Upper lobe of right lung (tissue), 1 donor: ENCODE data around the gene RWDD3. TPM values are rescaled to one million over a fixed set of nuclear protein-coding genes. Genes with fewer than 3 reads are reported as not detected.

Experiments used
- ATAC-seq: fragments of 200-7000 bp; cut with Tn5 transposase; one replicate; pipeline ENCODE4 v1.9.1; 2020; ENCODE audit warnings: mild to moderate bottlenecking, moderate library complexity
- DNase-seq: peaks from one replicate; pipeline ENCODE4 v3.0.0-alpha.2; 2020
- H3K27ac ChIP-seq: fragments of 200-600 bp; one replicate; pipeline ENCODE4 v1.8.0; 2022
- H3K27me3 ChIP-seq: fragments of 200-600 bp; one replicate; pipeline ENCODE4 v1.8.0; 2022; ENCODE audit warnings: mild to moderate bottlenecking
- H3K36me3 ChIP-seq: fragments of 200-600 bp; one replicate; pipeline ENCODE4 v1.8.0; 2022
- H3K4me1 ChIP-seq: fragments of 200-600 bp; one replicate; pipeline ENCODE4 v1.8.0; 2022
- H3K4me3 ChIP-seq: fragments of 200-600 bp; one replicate; pipeline ENCODE4 v1.8.0; 2022; ENCODE audit warnings: mild to moderate bottlenecking
- H3K9me3 ChIP-seq: fragments of 200-600 bp; one replicate; pipeline ENCODE4 v1.8.0; 2022
- CTCF ChIP-seq: fragments of 200-600 bp; IDR thresholded peaks from one replicate; pipeline ENCODE4 v1.8.0; 2022; ENCODE audit warnings: antibody characterized with exemption
- intact Hi-C: fragments of 100-400 bp; cut with DNase I; formaldehyde crosslinking; loops from one replicate; pipeline ENCODE4 v1.11.0; 2022
- long read RNA-seq: library from polyadenylated mRNA; unstranded; transcript quantifications from one replicate; pipeline ENCODE4 v2.0.0, GENCODE V29; 2021
- total RNA-seq: library from RNA; stranded (reverse); fragmentation: NEBNext Ultra II Directional; extraction: Animal tissue kit (Norgen Biotek cat#: 25700); gene quantifications from one replicate; pipeline ENCODE4 v1.2.1, GENCODE V29; 2021
- donor health status: DM: no; HTN: yes; CAD: no; lungs with severe emphysema.

Gene RWDD3
- 12.8 TPM for total RNA-seq
- long read RNA-seq, partial matches to known transcripts, result 0 of 10 reads
- long read RNA-seq, other reads (novel, unspliced or antisense), result 6 of 10 reads

- no peaks in the 10 kb centered on the region for H3K27me3 ChIP-seq
- no peaks in the 10 kb centered on the region for H3K9me3 ChIP-seq
- H3K27ac ChIP-seq, result peak within 1 kb of the TSS; percentile 90
- DNase-seq, result peak; percentile 98
- intact Hi-C loops, result no loop called here
- H3K36me3 ChIP-seq, result no peaks in the 10 kb centered on the region
- peak within 1 kb of the TSS; percentile 96 for H3K4me3 ChIP-seq
- peak; percentile 99 for ATAC-seq
- peaks cover 7% of the 10 kb centered on the region for H3K4me1 ChIP-seq
- peak; percentile 86 for TF ChIP-seq CTCF
These were observed at the start of gene RWDD3 for GRCh38 chr1:95233737-95234500. RWDD3 (plus strand) TSS chr1:95234210; CDS start chr1:95234231, 21 bp downstream.

GRCh38 chr1:95186149-95186548 is 47.9 kb upstream of the RWDD3 start:
- TF ChIP-seq CTCF, result no peak
- H3K27ac ChIP-seq, result no peak overlapping the region
- no peaks in the 10 kb centered on the region for H3K4me1 ChIP-seq
- H3K27me3 ChIP-seq, result no peaks in the 10 kb centered on the region
- no peaks in the 10 kb centered on the region for H3K36me3 ChIP-seq
- no peaks in the 10 kb centered on the region for H3K9me3 ChIP-seq
- no peak for ATAC-seq
- no peak overlapping the region for H3K4me3 ChIP-seq
- intact Hi-C loops, result no loop called here
- DNase-seq, result no peak

GRCh38 chr1:95193591-95193990 is 40.4 kb upstream of the RWDD3 start:
- no peaks in the 10 kb centered on the region for H3K4me1 ChIP-seq
- DNase-seq, result no peak
- no peaks in the 10 kb centered on the region for H3K9me3 ChIP-seq
- H3K27ac ChIP-seq, result no peak overlapping the region
- H3K4me3 ChIP-seq, result no peak overlapping the region
- no peaks in the 10 kb centered on the region for H3K36me3 ChIP-seq
- no peaks in the 10 kb centered on the region for H3K27me3 ChIP-seq
- TF ChIP-seq CTCF, result no peak
- intact Hi-C loops, result no loop called here
- no peak for ATAC-seq

GRCh38 chr1:95195046-95195445 is 39.0 kb upstream of the RWDD3 start:
- Histone ChIP-seq H3K4me3 (no peak overlapping the region), H3K9me3 (no peaks in the 10 kb centered on the region), H3K36me3 (no peaks in the 10 kb centered on the region), H3K27ac (no peak overlapping the region), H3K4me1 (no peaks in the 10 kb centered on the region), H3K27me3 (no peaks in the 10 kb centered on the region)
- intact Hi-C loops, result no loop called here
- TF ChIP-seq CTCF, result no peak
- DNase-seq (no peak), ATAC-seq (no peak)

- ATAC-seq, result no peak
- no peak overlapping the region for H3K4me3 ChIP-seq
- H3K4me1 ChIP-seq, result no peaks in the 10 kb centered on the region
- H3K27ac ChIP-seq, result no peak overlapping the region
- H3K9me3 ChIP-seq, result no peaks in the 10 kb centered on the region
- no peaks in the 10 kb centered on the region for H3K36me3 ChIP-seq
- no peaks in the 10 kb centered on the region for H3K27me3 ChIP-seq
- intact Hi-C loops, result no loop called here
- no peak for TF ChIP-seq CTCF
- DNase-seq, result no peak
These were observed 38.0 kb upstream of the RWDD3 start for GRCh38 chr1:95196017-95196416.
